Fibroblast of lung (primary cell): ENCODE results near the gene MAEA. TPM values are rescaled to one million over a fixed set of nuclear protein-coding genes. Genes with fewer than 3 reads are reported as not detected.

Experiments used
- DNase-seq, 2 donors: peaks; one replicate each; pipeline versions ENCODE4 v3.0.0 to v3.0.0-alpha.2; 2010; ENCODE audit warnings: low read depth in 2 of 2
- H2AFZ ChIP-seq: 2 replicates; pipeline ENCODE4 v1.5.1; 2012; ENCODE audit warnings: low read length, control low read depth, inconsistent platforms
- H3K27ac ChIP-seq: 2 replicates; pipeline ENCODE4 v1.5.1; 2011; ENCODE audit warnings: low read length, control low read depth; ENCODE audit not compliant: insufficient read depth
- H3K27me3 ChIP-seq: 2 replicates; pipeline ENCODE4 v1.5.1; 2011; ENCODE audit warnings: mild to moderate bottlenecking, low read length; ENCODE audit not compliant: control insufficient read depth, insufficient read depth
- H3K36me3 ChIP-seq: 2 replicates; pipeline ENCODE4 v1.5.1; 2011; ENCODE audit warnings: low read length; ENCODE audit not compliant: control insufficient read depth, insufficient read depth
- H3K4me1 ChIP-seq: 2 replicates; pipeline ENCODE4 v1.5.1; 2011; ENCODE audit warnings: low read length; ENCODE audit not compliant: control insufficient read depth, insufficient read depth; ENCODE audit errors: extremely low read depth
- H3K4me2 ChIP-seq: 2 replicates; pipeline ENCODE4 v1.5.1; 2011; ENCODE audit warnings: low read length, control low read depth; ENCODE audit not compliant: insufficient read depth; ENCODE audit errors: extremely low read depth
- H3K4me3 ChIP-seq, 4 experiments: fragments of 200-600 bp in 1 of 4; sonication (generic) in 1 of 4; replicated peaks in 1 of 4; 2 replicates each; pipeline ENCODE4 v1.5.1; 2011 to 2016; ENCODE audit warnings: low read length in 4 of 4, low read depth in 3 of 4, mild to moderate bottlenecking in 3 of 4, control low read depth in 2 of 4, inconsistent platforms in 1 of 4, mixed read lengths in 1 of 4; ENCODE audit not compliant: insufficient read depth in 1 of 4; ENCODE audit errors: control extremely low read depth in 1 of 4
- H3K79me2 ChIP-seq: 2 replicates; pipeline ENCODE4 v1.5.1; 2012; ENCODE audit warnings: mild to moderate bottlenecking, low read length, inconsistent platforms; ENCODE audit not compliant: control insufficient read depth, insufficient read depth
- H3K9ac ChIP-seq: 2 replicates; pipeline ENCODE4 v1.5.1; 2011; ENCODE audit warnings: mild to moderate bottlenecking, low read length, control low read depth; ENCODE audit not compliant: insufficient read depth
- H3K9me3 ChIP-seq: 2 replicates; pipeline ENCODE4 v1.5.1; 2012; ENCODE audit warnings: low read depth, low read length; ENCODE audit not compliant: control insufficient read depth, insufficient read depth
- H4K20me1 ChIP-seq: 2 replicates; pipeline ENCODE4 v1.5.1; 2011; ENCODE audit warnings: low read length; ENCODE audit not compliant: control insufficient read depth, insufficient read depth; ENCODE audit errors: extremely low read depth
- CTCF ChIP-seq, 2 donors: IDR thresholded peaks in 1 of 2; conservative IDR thresholded peaks in 1 of 2; 1 replicate in 1 of 2; 2 replicates in 1 of 2; pipeline ENCODE4 v1.5.1; 2011 to 2012; ENCODE audit warnings: low read length in 2 of 2, control low read depth in 1 of 2, inconsistent platforms in 1 of 2, low read depth in 1 of 2, mild to moderate bottlenecking in 1 of 2
- EZH2 ChIP-seq: IDR thresholded peaks from 2 replicates; pipeline ENCODE4 v1.5.1; 2012; ENCODE audit warnings: low read length, control low read depth, mild to moderate bottlenecking; ENCODE audit errors: missing control alignments
- polyA plus RNA-seq, 2 donors: library from polyadenylated mRNA; depleted of rRNA in 1 of 2; stranded (reverse) in 1 of 2; unstranded in 1 of 2; fragments of >200 nt; gene quantifications; 2 replicates each; pipeline ENCODE4 v1.2.1, GENCODE V29; 2011 to 2012; ENCODE audit warnings: missing spikeins in 1 of 2
- total RNA-seq: library from RNA; depleted of rRNA; stranded (reverse); fragments of >200 nt; gene quantifications from 2 replicates; pipeline ENCODE4 v1.2.1, GENCODE V29; 2014

Gene MAEA
- total and polyA plus RNA-seq, 2 donors (not counting 1 experiment from before 2014, with no cell fraction given): 44.3 to 53.8 TPM

- no peak for DNase-seq
These were observed 36.3 kb downstream of the MAEA start for GRCh38 chr4:1325681-1326635.

GRCh38 chr4:1326751-1327525 lies 37.2 kb downstream of the MAEA start:
- peaks cover 34% of the 10 kb centered on the region for H3K36me3 ChIP-seq
- H4K20me1 ChIP-seq: no peaks in the 10 kb centered on the region
- no peak for DNase-seq
- peaks cover 6% of the 10 kb centered on the region for H3K79me2 ChIP-seq
- H3K4me1 ChIP-seq: no peaks in the 10 kb centered on the region
- no peak overlapping the region for H3K4me2 ChIP-seq
- no peak overlapping the region for H3K9ac ChIP-seq
- H2AFZ ChIP-seq: no peak overlapping the region
- peaks cover 7% of the 10 kb centered on the region for H3K9me3 ChIP-seq
- H3K27me3 ChIP-seq: no peaks in the 10 kb centered on the region
- TF ChIP-seq EZH2: no peak
- TF ChIP-seq CTCF (conservative IDR thresholded peaks at IDR 0.05 in 1 of 2, IDR thresholded peaks at IDR 0.05 in 1 of 2; ENCODE audit: low read depth in 1 of 2, low read length in 2 of 2): no peak
- H3K4me3 ChIP-seq: no peak overlapping the region
- no peak overlapping the region for H3K27ac ChIP-seq

More at GRCh38 chr4:1325681-1326635, 36.3 kb downstream of the MAEA start:
- H3K27me3 ChIP-seq: no peaks in the 10 kb centered on the region
- no peak overlapping the region for H3K27ac ChIP-seq
- no peak overlapping the region for H3K4me3 ChIP-seq
- no peak for TF ChIP-seq CTCF (conservative IDR thresholded peaks at IDR 0.05 in 1 of 2, IDR thresholded peaks at IDR 0.05 in 1 of 2; ENCODE audit: low read depth in 1 of 2, low read length in 2 of 2)
- no peak for TF ChIP-seq EZH2
- H3K9me3 ChIP-seq: peaks cover 7% of the 10 kb centered on the region
- no peaks in the 10 kb centered on the region for H3K4me1 ChIP-seq
- H2AFZ ChIP-seq: no peak overlapping the region
- H3K4me2 ChIP-seq: no peak overlapping the region
- H3K9ac ChIP-seq: no peak overlapping the region
- H3K36me3 ChIP-seq: peaks cover 34% of the 10 kb centered on the region
- H4K20me1 ChIP-seq: no peaks in the 10 kb centered on the region
- H3K79me2 ChIP-seq: peaks cover 4% of the 10 kb centered on the region

- peaks cover 7% of the 10 kb centered on the region for H3K9me3 ChIP-seq
- peaks cover 33% of the 10 kb centered on the region for H3K36me3 ChIP-seq
- no peak overlapping the region for H3K9ac ChIP-seq
- no peaks in the 10 kb centered on the region for H3K4me1 ChIP-seq
- no peak overlapping the region for H3K4me2 ChIP-seq
- H3K27me3 ChIP-seq: no peaks in the 10 kb centered on the region
- DNase-seq: no peak
- no peak overlapping the region for H3K4me3 ChIP-seq
- H3K27ac ChIP-seq: no peak overlapping the region
- H3K79me2 ChIP-seq: peaks cover 6% of the 10 kb centered on the region
- TF ChIP-seq CTCF (conservative IDR thresholded peaks at IDR 0.05 in 1 of 2, IDR thresholded peaks at IDR 0.05 in 1 of 2; ENCODE audit: low read depth in 1 of 2, low read length in 2 of 2): no peak
- no peak for TF ChIP-seq EZH2
- no peak overlapping the region for H2AFZ ChIP-seq
- H4K20me1 ChIP-seq: no peaks in the 10 kb centered on the region
These were observed 38.0 kb downstream of the MAEA start for GRCh38 chr4:1327526-1328266.
